ENCODE results near the gene FEZF1.

DNA sequence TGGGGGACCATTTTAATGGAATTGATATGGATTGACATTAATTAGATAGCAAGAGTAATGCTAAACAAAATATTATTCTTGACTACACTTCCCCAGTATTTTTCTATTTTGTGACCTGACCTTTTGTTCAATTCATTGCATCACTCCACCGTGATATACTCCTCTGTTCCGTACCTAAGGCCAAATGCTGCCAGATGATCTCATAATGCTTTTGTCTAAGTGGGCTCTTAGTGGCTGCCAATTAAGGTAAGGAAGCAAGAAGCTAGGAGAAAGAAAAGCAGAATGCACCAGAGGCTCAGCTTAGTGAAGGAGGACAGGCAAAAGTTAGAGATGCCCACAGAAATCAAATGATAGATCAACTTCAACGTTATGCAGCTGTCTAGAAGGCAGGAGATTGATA is 36.4 kb downstream of the FEZF1 start:
- TF ChIP-seq EZH2 (IDR thresholded peaks at IDR 0.05; ENCODE audit: borderline replicate concordance, low read depth, low read length, poor library complexity, severe bottlenecking): no peak
- TF ChIP-seq, protein P1, sequence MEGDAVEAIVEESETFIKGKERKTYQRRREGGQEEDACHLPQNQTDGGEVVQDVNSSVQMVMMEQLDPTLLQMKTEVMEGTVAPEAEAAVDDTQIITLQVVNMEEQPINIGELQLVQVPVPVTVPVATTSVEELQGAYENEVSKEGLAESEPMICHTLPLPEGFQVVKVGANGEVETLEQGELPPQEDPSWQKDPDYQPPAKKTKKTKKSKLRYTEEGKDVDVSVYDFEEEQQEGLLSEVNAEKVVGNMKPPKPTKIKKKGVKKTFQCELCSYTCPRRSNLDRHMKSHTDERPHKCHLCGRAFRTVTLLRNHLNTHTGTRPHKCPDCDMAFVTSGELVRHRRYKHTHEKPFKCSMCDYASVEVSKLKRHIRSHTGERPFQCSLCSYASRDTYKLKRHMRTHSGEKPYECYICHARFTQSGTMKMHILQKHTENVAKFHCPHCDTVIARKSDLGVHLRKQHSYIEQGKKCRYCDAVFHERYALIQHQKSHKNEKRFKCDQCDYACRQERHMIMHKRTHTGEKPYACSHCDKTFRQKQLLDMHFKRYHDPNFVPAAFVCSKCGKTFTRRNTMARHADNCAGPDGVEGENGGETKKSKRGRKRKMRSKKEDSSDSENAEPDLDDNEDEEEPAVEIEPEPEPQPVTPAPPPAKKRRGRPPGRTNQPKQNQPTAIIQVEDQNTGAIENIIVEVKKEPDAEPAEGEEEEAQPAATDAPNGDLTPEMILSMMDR (conservative IDR thresholded peaks at IDR 0.05; ENCODE audit: low read depth, low read length): no peak

All from A673 (cell line).